ENCODE measurements around the gene C1QB. TPM values are rescaled to one million over a fixed set of nuclear protein-coding genes. Genes with fewer than 3 reads are reported as not detected.
A peak's percentile ranks its signal among the peaks of the same experiment; 100 is the strongest.

The C1QB gene
- total RNA-seq, 1 experiment from 2014 or later = not detected

DNA sequence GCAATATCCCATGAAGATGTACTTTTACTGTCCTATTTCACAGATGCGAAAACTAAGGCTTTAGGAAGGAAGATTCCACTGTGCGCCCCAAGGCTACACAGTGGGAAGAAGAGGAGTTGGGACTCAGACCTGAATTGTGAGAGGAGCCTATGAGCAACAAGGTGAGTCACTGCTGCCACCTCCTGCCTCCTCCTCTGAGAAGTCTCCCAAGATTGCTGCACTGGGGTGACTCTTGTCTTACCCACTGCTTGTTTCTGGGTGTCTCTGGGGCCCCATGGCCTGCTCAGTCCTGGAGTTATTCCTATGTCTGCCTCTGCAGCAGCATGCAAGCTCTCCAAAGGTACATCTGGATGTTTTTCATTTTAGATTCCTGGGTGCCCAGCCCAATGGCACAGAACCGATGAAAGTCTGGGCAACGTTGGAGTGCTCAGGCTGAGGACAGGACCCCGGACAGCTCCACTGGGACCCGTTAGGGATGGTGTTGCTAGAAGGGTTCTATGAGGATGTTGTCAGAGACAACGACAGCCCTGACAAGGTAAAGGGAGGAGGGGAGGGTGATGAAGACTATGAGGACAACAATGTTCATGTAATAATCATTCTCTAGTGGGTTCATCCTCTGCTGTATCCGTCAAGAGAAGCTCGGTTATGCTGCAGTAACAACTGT is 27.6 kb upstream of the C1QB start:
- Mint-ChIP-seq H3K9me3 (ENCODE audit: unreplicated experiment) (no peaks in the 10 kb centered on the region), H3K27ac (ENCODE audit: low read depth, unreplicated experiment) (no peak overlapping the region), H3K36me3 (ENCODE audit: insufficient read depth, unreplicated experiment) (no peaks in the 10 kb centered on the region), H3K4me1 (ENCODE audit: insufficient read depth, unreplicated experiment) (no peaks in the 10 kb centered on the region), H3K4me3 (ENCODE audit: unreplicated experiment) (no peak overlapping the region), H3K27me3 (ENCODE audit: insufficient read depth, unreplicated experiment) (peaks cover 94% of the 10 kb centered on the region)
- DNase-seq (ENCODE audit: unreplicated experiment) = peak; percentile 19
- POLR2A ChIA-PET = no interaction called here
- CTCF ChIA-PET = interaction anchor here (0.5 to 0.7 kb wide), 2 partner anchors 16 to 132 kb away, joined by 3 to 4 read pairs; no protein-coding TSS in a partner anchor
- intact Hi-C loops (cut with micrococcal nuclease) = no loop called here
- BruUV-seq (replicated peaks) = no TSS peak
- TF ChIP-seq, protein P1, sequence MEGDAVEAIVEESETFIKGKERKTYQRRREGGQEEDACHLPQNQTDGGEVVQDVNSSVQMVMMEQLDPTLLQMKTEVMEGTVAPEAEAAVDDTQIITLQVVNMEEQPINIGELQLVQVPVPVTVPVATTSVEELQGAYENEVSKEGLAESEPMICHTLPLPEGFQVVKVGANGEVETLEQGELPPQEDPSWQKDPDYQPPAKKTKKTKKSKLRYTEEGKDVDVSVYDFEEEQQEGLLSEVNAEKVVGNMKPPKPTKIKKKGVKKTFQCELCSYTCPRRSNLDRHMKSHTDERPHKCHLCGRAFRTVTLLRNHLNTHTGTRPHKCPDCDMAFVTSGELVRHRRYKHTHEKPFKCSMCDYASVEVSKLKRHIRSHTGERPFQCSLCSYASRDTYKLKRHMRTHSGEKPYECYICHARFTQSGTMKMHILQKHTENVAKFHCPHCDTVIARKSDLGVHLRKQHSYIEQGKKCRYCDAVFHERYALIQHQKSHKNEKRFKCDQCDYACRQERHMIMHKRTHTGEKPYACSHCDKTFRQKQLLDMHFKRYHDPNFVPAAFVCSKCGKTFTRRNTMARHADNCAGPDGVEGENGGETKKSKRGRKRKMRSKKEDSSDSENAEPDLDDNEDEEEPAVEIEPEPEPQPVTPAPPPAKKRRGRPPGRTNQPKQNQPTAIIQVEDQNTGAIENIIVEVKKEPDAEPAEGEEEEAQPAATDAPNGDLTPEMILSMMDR (IDR thresholded peaks at IDR 0.05; ENCODE audit: unreplicated experiment) = no peak

DNA sequence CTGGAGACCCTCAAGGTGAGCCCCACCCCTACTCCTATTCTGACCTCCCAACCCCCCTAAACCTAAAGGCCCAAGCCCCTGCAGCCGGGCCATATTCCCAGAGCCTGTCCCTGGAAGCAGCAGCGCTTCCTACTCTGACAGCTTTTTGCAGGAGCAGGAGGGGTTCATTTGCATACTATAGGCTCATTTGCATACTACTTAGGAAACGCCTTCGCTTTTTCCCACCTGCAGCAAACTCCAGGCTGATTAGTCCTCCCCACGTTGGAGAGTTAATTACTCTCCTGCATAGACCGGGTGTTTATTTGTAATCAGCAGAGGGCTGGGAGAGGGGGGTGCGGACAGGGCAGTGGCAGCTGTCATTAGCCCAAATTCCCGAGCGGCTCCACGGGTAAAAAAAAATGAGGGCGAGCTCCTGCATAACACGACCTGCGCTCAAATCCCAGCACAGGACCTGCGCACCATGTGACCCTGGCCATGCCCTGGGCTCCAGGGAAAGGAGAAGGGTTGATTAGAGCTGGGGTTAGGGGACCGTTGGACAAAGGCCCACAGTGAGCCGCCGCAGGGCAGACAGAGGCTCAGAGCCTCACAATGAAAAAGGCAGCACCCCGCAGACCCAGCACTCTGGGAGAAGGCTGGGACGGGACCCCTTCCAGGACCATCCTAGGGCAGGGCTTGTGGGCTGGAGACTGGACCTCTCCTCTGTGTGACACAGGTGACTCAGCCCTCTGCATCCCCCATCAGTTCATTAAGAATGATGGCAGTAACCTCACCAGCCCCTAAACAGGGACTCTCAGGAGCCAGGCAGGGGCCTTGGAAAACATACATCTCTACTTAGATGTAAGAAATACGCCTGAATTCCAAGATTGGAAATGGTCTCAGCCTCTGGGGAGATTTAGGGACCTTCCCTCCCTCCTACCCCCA is 26.5 kb upstream of the C1QB start:
- CTCF ChIA-PET = interaction anchor here (0.5 kb wide), 1 partner anchor 15 kb away, joined by 3 read pairs; no protein-coding TSS in a partner anchor
- TF ChIP-seq, protein P1 (IDR thresholded peaks at IDR 0.05; ENCODE audit: unreplicated experiment) = no peak
- Mint-ChIP-seq H3K4me1 (ENCODE audit: insufficient read depth, unreplicated experiment) (no peaks in the 10 kb centered on the region), H3K9me3 (ENCODE audit: unreplicated experiment) (no peaks in the 10 kb centered on the region), H3K4me3 (ENCODE audit: unreplicated experiment) (no peak overlapping the region), H3K36me3 (ENCODE audit: insufficient read depth, unreplicated experiment) (no peaks in the 10 kb centered on the region), H3K27me3 (ENCODE audit: insufficient read depth, unreplicated experiment) (peaks cover 90% of the 10 kb centered on the region), H3K27ac (ENCODE audit: low read depth, unreplicated experiment) (no peak overlapping the region)
- POLR2A ChIA-PET = no interaction called here
- DNase-seq (ENCODE audit: unreplicated experiment) = no peak
- intact Hi-C loops (cut with micrococcal nuclease) = no loop called here
- BruUV-seq (replicated peaks) = no TSS peak

DNA sequence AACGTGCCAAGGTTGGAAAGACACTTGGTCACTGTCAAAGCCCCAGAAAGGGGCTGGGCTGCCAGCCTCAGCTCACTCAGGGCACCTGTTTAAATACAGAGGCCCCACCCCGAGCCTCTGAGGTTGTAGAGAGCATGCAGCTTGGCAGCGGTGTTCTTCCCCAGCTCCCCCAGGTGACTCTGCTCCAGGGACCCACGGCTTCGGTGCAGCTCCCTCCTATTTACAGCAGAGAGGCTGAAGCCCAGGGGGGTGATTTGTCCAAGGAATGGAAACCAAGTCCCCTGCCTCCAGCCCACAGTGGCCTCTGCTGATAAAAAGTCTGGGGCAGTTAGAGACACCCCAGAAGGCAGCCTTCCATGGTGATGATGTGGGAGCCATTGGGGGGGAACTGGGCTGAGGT is 25.7 kb upstream of the C1QB start:
- ChIA-PET POLR2A (no interaction called here), CTCF (no interaction called here)
- DNase-seq (ENCODE audit: unreplicated experiment) = no peak
- Mint-ChIP-seq H3K4me3 (ENCODE audit: unreplicated experiment) (no peak overlapping the region), H3K36me3 (ENCODE audit: insufficient read depth, unreplicated experiment) (no peaks in the 10 kb centered on the region), H3K27me3 (ENCODE audit: insufficient read depth, unreplicated experiment) (peaks cover 90% of the 10 kb centered on the region), H3K9me3 (ENCODE audit: unreplicated experiment) (no peaks in the 10 kb centered on the region), H3K27ac (ENCODE audit: low read depth, unreplicated experiment) (no peak overlapping the region), H3K4me1 (ENCODE audit: insufficient read depth, unreplicated experiment) (no peaks in the 10 kb centered on the region)
- BruUV-seq (replicated peaks) = no TSS peak
- intact Hi-C loops (cut with micrococcal nuclease) = no loop called here
- TF ChIP-seq, protein P1 (IDR thresholded peaks at IDR 0.05; ENCODE audit: unreplicated experiment) = no peak

DNA sequence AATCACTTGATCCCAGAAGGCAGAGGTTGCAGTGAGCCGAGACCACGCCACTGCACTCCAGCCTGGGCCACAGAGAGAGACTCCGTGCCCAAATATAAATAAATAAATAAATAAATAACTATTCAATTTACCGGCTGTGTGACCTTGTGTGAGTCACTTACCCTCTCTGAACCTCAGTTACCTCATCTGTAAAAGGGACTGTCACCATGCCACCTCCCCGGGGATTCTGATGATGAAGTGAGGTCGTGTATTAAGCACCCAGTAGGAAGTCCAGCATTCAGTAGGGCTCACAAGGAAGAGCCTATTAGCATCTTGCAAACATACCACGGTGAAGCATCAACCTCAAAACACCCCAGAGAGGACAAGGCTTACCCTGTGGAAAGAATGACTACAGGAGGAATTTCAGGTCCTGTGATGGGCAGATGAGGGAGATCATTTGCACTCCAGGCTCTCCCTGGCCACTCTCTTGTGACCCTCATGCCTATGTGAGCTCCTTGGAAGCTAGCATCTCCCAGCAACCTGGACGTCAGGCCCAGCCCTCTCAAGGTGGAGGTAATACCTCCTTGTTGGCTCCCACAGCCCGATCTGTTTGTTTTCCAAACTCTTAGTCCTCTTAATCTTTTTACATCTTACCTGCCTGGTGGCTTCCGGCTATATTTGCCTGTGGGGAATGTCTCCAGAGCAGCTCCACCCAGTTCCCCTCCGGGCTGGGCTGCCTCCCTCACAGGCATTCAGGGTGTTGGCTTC is 24.2 kb upstream of the C1QB start:
- ChIA-PET POLR2A (no interaction called here), CTCF (interaction anchor here (0.7 to 0.8 kb wide), 3 partner anchors 18 to 497 kb away, joined by 3 to 4 read pairs (median 4); no protein-coding TSS in a partner anchor)
- Mint-ChIP-seq H3K27me3 (ENCODE audit: insufficient read depth, unreplicated experiment) (peaks cover 89% of the 10 kb centered on the region), H3K9me3 (ENCODE audit: unreplicated experiment) (no peaks in the 10 kb centered on the region), H3K4me3 (ENCODE audit: unreplicated experiment) (no peak overlapping the region), H3K4me1 (ENCODE audit: insufficient read depth, unreplicated experiment) (no peaks in the 10 kb centered on the region), H3K27ac (ENCODE audit: low read depth, unreplicated experiment) (no peak overlapping the region), H3K36me3 (ENCODE audit: insufficient read depth, unreplicated experiment) (no peaks in the 10 kb centered on the region)
- TF ChIP-seq, protein P1 (IDR thresholded peaks at IDR 0.05; ENCODE audit: unreplicated experiment) = no peak
- no peak for DNase-seq (ENCODE audit: unreplicated experiment)
- BruUV-seq (replicated peaks) = no TSS peak
- intact Hi-C loops (cut with micrococcal nuclease) = no loop called here

Measured in MCF 10A (cell line).